ENCODE results near the gene ANKRD44.
A peak's percentile ranks its signal among the peaks of the same experiment; 100 is the strongest.

ANKRD44 gene

DNA sequence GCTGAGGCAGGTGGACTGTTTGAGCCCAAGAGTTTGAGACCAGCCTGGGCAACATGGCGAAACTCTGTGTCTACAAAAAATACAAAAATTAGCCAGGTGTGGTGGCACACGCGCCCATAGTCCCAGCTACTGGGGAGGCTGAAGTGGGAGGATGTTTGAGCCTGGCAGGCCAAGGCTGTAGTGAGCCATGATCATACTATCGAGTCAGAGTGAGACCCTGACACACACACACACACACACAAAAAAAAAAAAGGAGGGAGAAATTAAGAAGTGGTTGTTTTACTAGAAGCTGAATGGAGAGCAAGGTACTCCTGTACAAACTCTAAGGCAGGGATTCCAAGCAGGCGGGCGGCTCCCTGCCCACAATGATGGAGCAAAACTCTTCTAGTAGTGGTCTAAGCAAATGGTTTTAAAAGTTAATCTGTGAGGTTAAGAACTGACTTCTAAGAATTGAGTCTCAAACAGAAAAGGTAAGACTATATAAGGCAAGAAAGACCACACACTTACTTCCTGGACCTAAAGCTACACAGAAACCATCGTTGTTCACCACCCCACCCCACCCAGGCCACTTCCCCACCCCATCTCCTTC lies 2.6 kb downstream of the ANKRD44 start:
- H3K4ac ChIP-seq (ENCODE audit: low read depth, low read length) = no peak overlapping the region
- no peaks in the 10 kb centered on the region for H3K79me2 ChIP-seq (ENCODE audit: control insufficient read depth, insufficient read depth, low read length, poor library complexity)
- no peak overlapping the region for H2BK5ac ChIP-seq (ENCODE audit: low read depth, low read length, poor library complexity)
- peaks cover 6% of the 10 kb centered on the region for H3K79me1 ChIP-seq (ENCODE audit: low read length)
- H2BK12ac ChIP-seq (ENCODE audit: low read length) = no peak overlapping the region
- no peak overlapping the region for H4K8ac ChIP-seq (ENCODE audit: low read depth, low read length)
- no peak overlapping the region for H3K23ac ChIP-seq (ENCODE audit: low read length)
- DNase-seq = no peak
- H4K91ac ChIP-seq (ENCODE audit: low read depth, low read length) = no peak overlapping the region
- H3K36me3 ChIP-seq (ENCODE audit: control insufficient read depth in 1 of 2, insufficient read depth in 2 of 2, low read length in 2 of 2) = no peaks in the 10 kb centered on the region
- no peak overlapping the region for H4K12ac ChIP-seq (ENCODE audit: low read depth, low read length)
- no peak overlapping the region for H3K27ac ChIP-seq (ENCODE audit: low read depth, low read length)
- H3K4me2 ChIP-seq (ENCODE audit: low read length) = no peak overlapping the region
- no peaks in the 10 kb centered on the region for H3K27me3 ChIP-seq (ENCODE audit: insufficient read depth, low read length)
- no peak overlapping the region for H2AK5ac ChIP-seq (ENCODE audit: low read length)
- H3K4me1 ChIP-seq (ENCODE audit: control insufficient read depth in 1 of 2, insufficient read depth in 2 of 2, low read length in 2 of 2) = peaks cover 10 to 13% of the 10 kb centered on the region in 2 experiments
- H3K9me3 ChIP-seq (ENCODE audit: insufficient read depth, low read depth, low read length) = no peaks in the 10 kb centered on the region
- no peak overlapping the region for H3K14ac ChIP-seq (ENCODE audit: low read length)
- no CpG with 5 or more reads among the region's 7 CpGs for WGBS (ENCODE audit: extremely low coverage, insufficient coverage, insufficient read length)
- H2AFZ ChIP-seq (ENCODE audit: insufficient read depth, low read length, poor library complexity) = no peak overlapping the region
- H2BK120ac ChIP-seq (ENCODE audit: insufficient read depth, low read length, poor library complexity) = no peak overlapping the region
- no peak overlapping the region for H3K18ac ChIP-seq (ENCODE audit: low read length)
- no peak overlapping the region for H3K9ac ChIP-seq (ENCODE audit: low read length)
- H3K4me3 ChIP-seq (ENCODE audit: low read depth, low read length) = no peak overlapping the region

DNA sequence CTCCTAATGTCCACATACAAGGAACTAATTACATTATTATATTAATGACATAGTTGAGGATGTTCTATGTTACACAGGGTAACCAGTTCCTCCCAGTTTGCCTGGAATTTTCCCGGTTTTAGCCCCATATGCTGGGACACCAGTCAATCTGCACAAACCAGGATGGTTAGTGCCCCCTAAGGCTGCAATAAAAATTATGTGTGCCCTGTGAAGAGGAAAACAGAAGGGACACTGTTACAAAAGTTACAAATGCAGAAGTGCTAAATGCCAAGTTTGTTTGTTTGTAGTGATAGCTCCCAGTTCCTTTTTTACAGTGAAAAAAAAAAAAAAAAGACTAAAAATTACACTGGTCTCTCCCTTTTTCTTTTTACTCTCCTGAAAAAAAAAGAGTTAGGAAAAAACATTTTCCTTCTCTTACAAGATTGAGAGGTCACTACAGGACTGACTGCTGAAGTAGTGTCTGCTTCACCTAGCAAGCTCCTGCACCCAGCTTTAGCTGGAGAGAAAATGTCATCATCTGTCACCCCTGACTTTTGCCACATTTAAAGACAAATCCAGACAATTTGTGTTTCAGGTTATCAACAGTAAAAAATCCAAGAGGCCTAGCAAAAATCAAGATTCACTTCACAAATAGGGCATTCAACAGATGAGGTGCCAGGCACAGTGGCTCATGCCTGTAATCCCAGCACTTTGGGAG lies 3.2 kb downstream of the ANKRD44 start:
- Histone ChIP-seq H3K14ac (ENCODE audit: low read length) (no peak overlapping the region), H3K4me3 (ENCODE audit: low read depth, low read length) (no peak overlapping the region), H3K4me2 (ENCODE audit: low read length) (no peak overlapping the region), H3K18ac (ENCODE audit: low read length) (no peak overlapping the region), H3K4ac (ENCODE audit: low read depth, low read length) (no peak overlapping the region), H3K79me1 (ENCODE audit: low read length) (peaks cover 6% of the 10 kb centered on the region), H2BK5ac (ENCODE audit: low read depth, low read length, poor library complexity) (no peak overlapping the region), H3K23ac (ENCODE audit: low read length) (no peak overlapping the region), H4K91ac (ENCODE audit: low read depth, low read length) (no peak overlapping the region), H4K12ac (ENCODE audit: low read depth, low read length) (no peak overlapping the region), H3K9me3 (ENCODE audit: insufficient read depth, low read depth, low read length) (no peaks in the 10 kb centered on the region), H3K9ac (ENCODE audit: low read length) (no peak overlapping the region), H2BK12ac (ENCODE audit: low read length) (no peak overlapping the region), H3K27me3 (ENCODE audit: insufficient read depth, low read length) (no peaks in the 10 kb centered on the region), H4K8ac (ENCODE audit: low read depth, low read length) (no peak overlapping the region), H2BK120ac (ENCODE audit: insufficient read depth, low read length, poor library complexity) (no peak overlapping the region), H3K79me2 (ENCODE audit: control insufficient read depth, insufficient read depth, low read length, poor library complexity) (no peaks in the 10 kb centered on the region), H3K4me1 (ENCODE audit: control insufficient read depth in 1 of 2, insufficient read depth in 2 of 2, low read length in 2 of 2) (peaks cover 10 to 16% of the 10 kb centered on the region in 2 experiments), H3K36me3 (ENCODE audit: control insufficient read depth in 1 of 2, insufficient read depth in 2 of 2, low read length in 2 of 2) (no peaks in the 10 kb centered on the region), H2AK5ac (ENCODE audit: low read length) (no peak overlapping the region), H3K27ac (ENCODE audit: low read depth, low read length) (no peak overlapping the region), H2AFZ (ENCODE audit: insufficient read depth, low read length, poor library complexity) (no peak overlapping the region)
- no CpG with 5 or more reads among the region's 1 CpG for WGBS (ENCODE audit: extremely low coverage, insufficient coverage, insufficient read length)
- DNase-seq = no peak

DNA sequence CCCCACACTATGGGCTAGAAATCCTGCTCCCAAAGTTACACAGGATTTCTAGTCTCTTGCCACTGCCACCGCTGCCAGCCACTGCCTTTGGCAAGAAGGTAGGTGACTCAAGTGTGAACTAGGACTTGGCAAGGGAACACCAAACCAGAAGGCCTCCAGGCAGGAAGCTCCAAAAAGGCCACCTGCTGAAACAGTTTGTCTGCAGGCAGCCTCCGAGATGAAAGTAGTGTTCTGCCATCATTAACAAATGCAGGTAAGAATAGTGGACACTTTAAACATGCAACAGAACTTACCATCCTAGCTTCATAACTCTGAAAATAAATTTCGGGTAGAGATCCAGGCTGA lies 3.9 kb downstream of the ANKRD44 start:
- no CpG with 5 or more reads among the region's 3 CpGs for WGBS (ENCODE audit: extremely low coverage, insufficient coverage, insufficient read length)
- H3K4me3 ChIP-seq (ENCODE audit: low read depth, low read length) = no peak overlapping the region
- no peak overlapping the region for H3K14ac ChIP-seq (ENCODE audit: low read length)
- no peaks in the 10 kb centered on the region for H3K27me3 ChIP-seq (ENCODE audit: insufficient read depth, low read length)
- no peak overlapping the region for H2AK5ac ChIP-seq (ENCODE audit: low read length)
- no peak overlapping the region for H2AFZ ChIP-seq (ENCODE audit: insufficient read depth, low read length, poor library complexity)
- H4K8ac ChIP-seq (ENCODE audit: low read depth, low read length) = no peak overlapping the region
- H4K12ac ChIP-seq (ENCODE audit: low read depth, low read length) = no peak overlapping the region
- H3K9me3 ChIP-seq (ENCODE audit: insufficient read depth, low read depth, low read length) = no peaks in the 10 kb centered on the region
- H3K18ac ChIP-seq (ENCODE audit: low read length) = no peak overlapping the region
- no peak overlapping the region for H4K91ac ChIP-seq (ENCODE audit: low read depth, low read length)
- H3K79me1 ChIP-seq (ENCODE audit: low read length) = peaks cover 6% of the 10 kb centered on the region
- H3K23ac ChIP-seq (ENCODE audit: low read length) = no peak overlapping the region
- H3K27ac ChIP-seq (ENCODE audit: low read depth, low read length) = no peak overlapping the region
- H2BK12ac ChIP-seq (ENCODE audit: low read length) = no peak overlapping the region
- DNase-seq = no peak
- H3K4ac ChIP-seq (ENCODE audit: low read depth, low read length) = no peak overlapping the region
- H2BK120ac ChIP-seq (ENCODE audit: insufficient read depth, low read length, poor library complexity) = no peak overlapping the region
- peaks cover 8 to 13% of the 10 kb centered on the region in 2 experiments for H3K4me1 ChIP-seq (ENCODE audit: control insufficient read depth in 1 of 2, insufficient read depth in 2 of 2, low read length in 2 of 2)
- H3K36me3 ChIP-seq (ENCODE audit: control insufficient read depth in 1 of 2, insufficient read depth in 2 of 2, low read length in 2 of 2) = no peaks in the 10 kb centered on the region
- peaks cover 2% of the 10 kb centered on the region for H3K79me2 ChIP-seq (ENCODE audit: control insufficient read depth, insufficient read depth, low read length, poor library complexity)
- H3K4me2 ChIP-seq (ENCODE audit: low read length) = no peak overlapping the region
- H2BK5ac ChIP-seq (ENCODE audit: low read depth, low read length, poor library complexity) = no peak overlapping the region
- H3K9ac ChIP-seq (ENCODE audit: low read length) = no peak overlapping the region

DNA sequence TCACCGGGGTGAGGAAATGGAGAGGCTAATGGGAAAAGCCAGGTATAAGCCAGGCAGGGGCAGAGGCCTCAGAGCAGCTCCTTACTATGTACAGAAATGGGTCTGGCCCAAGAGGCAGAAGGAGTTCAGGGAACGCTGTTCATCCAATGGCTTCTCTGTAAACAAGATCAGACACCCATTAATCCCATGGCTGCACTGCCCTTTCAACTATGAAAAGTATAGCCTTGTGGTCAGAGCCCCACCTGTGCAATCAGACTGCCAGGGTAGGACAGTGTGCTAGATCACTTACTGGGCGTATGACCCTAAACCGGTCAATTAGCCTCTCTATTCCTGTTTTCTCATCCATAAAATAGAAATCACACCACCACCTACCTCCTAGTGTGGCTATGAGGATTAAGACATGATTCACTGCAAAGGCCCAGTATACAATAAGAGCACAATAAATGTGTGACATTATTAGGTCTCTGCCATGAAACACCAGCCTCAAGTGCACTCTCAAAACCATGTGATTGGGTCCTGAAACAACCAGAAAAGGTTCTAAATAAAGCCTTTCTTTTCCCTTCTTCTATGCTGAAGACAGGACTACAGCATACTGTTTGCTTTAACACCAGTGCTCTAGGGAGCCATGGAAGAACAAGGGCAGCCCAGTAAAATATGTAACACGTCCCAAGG lies 4.4 kb downstream of the ANKRD44 start:
- H3K9ac ChIP-seq (ENCODE audit: low read length) = no peak overlapping the region
- no peaks in the 10 kb centered on the region for H3K36me3 ChIP-seq (ENCODE audit: control insufficient read depth in 1 of 2, insufficient read depth in 2 of 2, low read length in 2 of 2)
- H3K4me1 ChIP-seq (ENCODE audit: control insufficient read depth in 1 of 2, insufficient read depth in 2 of 2, low read length in 2 of 2) = peaks cover 6 to 8% of the 10 kb centered on the region in 2 experiments
- DNase-seq = no peak
- no peak overlapping the region for H2BK120ac ChIP-seq (ENCODE audit: insufficient read depth, low read length, poor library complexity)
- no peak overlapping the region for H3K23ac ChIP-seq (ENCODE audit: low read length)
- H2BK12ac ChIP-seq (ENCODE audit: low read length) = no peak overlapping the region
- H3K9me3 ChIP-seq (ENCODE audit: insufficient read depth, low read depth, low read length) = no peaks in the 10 kb centered on the region
- H3K4ac ChIP-seq (ENCODE audit: low read depth, low read length) = no peak overlapping the region
- H2BK5ac ChIP-seq (ENCODE audit: low read depth, low read length, poor library complexity) = no peak overlapping the region
- H3K4me2 ChIP-seq (ENCODE audit: low read length) = no peak overlapping the region
- H3K79me1 ChIP-seq (ENCODE audit: low read length) = peaks cover 6% of the 10 kb centered on the region
- H3K14ac ChIP-seq (ENCODE audit: low read length) = no peak overlapping the region
- peak overlapping the region; percentile 38 for H4K12ac ChIP-seq (ENCODE audit: low read depth, low read length)
- no CpG with 5 or more reads among the region's 5 CpGs for WGBS (ENCODE audit: extremely low coverage, insufficient coverage, insufficient read length)
- H4K8ac ChIP-seq (ENCODE audit: low read depth, low read length) = no peak overlapping the region
- H2AK5ac ChIP-seq (ENCODE audit: low read length) = no peak overlapping the region
- no peak overlapping the region for H2AFZ ChIP-seq (ENCODE audit: insufficient read depth, low read length, poor library complexity)
- no peak overlapping the region for H4K91ac ChIP-seq (ENCODE audit: low read depth, low read length)
- H3K27ac ChIP-seq (ENCODE audit: low read depth, low read length) = no peak overlapping the region
- H3K4me3 ChIP-seq (ENCODE audit: low read depth, low read length) = no peak overlapping the region
- H3K79me2 ChIP-seq (ENCODE audit: control insufficient read depth, insufficient read depth, low read length, poor library complexity) = peaks cover 2% of the 10 kb centered on the region
- H3K18ac ChIP-seq (ENCODE audit: low read length) = no peak overlapping the region
- H3K27me3 ChIP-seq (ENCODE audit: insufficient read depth, low read length) = no peaks in the 10 kb centered on the region

Measured in trophoblast cell (in vitro differentiated cells and primary cell).